ENCODE data around the gene GPC6.

GRCh38 chr13:93646245-93646644, 419.6 kb downstream of the GPC6 start:
- no peak for TF ChIP-seq CTCF (conservative IDR thresholded peaks at IDR 0.05; ENCODE audit: low read length)
- no peak for TF ChIP-seq EZH2phosphoT487 (IDR thresholded peaks at IDR 0.05; ENCODE audit: borderline replicate concordance)
